Liver (tissue), 9 donors: ENCODE results near the gene BAIAP3. TPM values are rescaled to one million over a fixed set of nuclear protein-coding genes. Genes with fewer than 3 reads are reported as not detected.

Experiments used
- DNase-seq: peaks from one replicate; pipeline ENCODE4 v3.0.0-alpha.2; 2017; ENCODE audit warnings: low spot score
- H3K27ac ChIP-seq, 2 donors: one replicate each; pipeline ENCODE4 v1.7.0; 2013; ENCODE audit warnings: inconsistent platforms in 2 of 2, low read length in 2 of 2, control low read depth in 1 of 2, low read depth in 1 of 2, mild to moderate bottlenecking in 1 of 2
- H3K27me3 ChIP-seq, 4 donors: one replicate each; pipeline versions ENCODE4 v1.6.1 to v1.7.0; 2013; ENCODE audit warnings: low read length in 3 of 4, inconsistent platforms in 1 of 4, mild to moderate bottlenecking in 1 of 4, moderate library complexity in 1 of 4; ENCODE audit not compliant: control insufficient read depth in 4 of 4, insufficient read depth in 4 of 4
- H3K36me3 ChIP-seq, 4 donors: one replicate each; pipeline versions ENCODE4 v1.6.1 to v1.7.0; 2013; ENCODE audit warnings: low read length in 3 of 4, mild to moderate bottlenecking in 3 of 4, low read depth in 1 of 4, moderate library complexity in 1 of 4; ENCODE audit not compliant: control insufficient read depth in 4 of 4, insufficient read depth in 3 of 4
- H3K4me1 ChIP-seq, 4 donors: one replicate each; pipeline versions ENCODE4 v1.6.1 to v1.7.0; 2013; ENCODE audit warnings: low read length in 3 of 4, mild to moderate bottlenecking in 3 of 4, moderate library complexity in 1 of 4; ENCODE audit not compliant: control insufficient read depth in 4 of 4, insufficient read depth in 4 of 4
- H3K4me3 ChIP-seq, 3 donors: one replicate each; pipeline versions ENCODE4 v1.6.1 to v1.7.0; 2013; ENCODE audit warnings: low read length in 3 of 3, control low read depth in 1 of 3, low read depth in 1 of 3, mild to moderate bottlenecking in 1 of 3
- H3K9ac ChIP-seq, 2 donors: one replicate each; pipeline ENCODE4 v1.7.0; 2013; ENCODE audit warnings: low read length in 2 of 2, mild to moderate bottlenecking in 2 of 2, moderate library complexity in 2 of 2, control low read depth in 1 of 2, low read depth in 1 of 2
- H3K9me3 ChIP-seq, 4 donors: one replicate each; pipeline versions ENCODE4 v1.6.1 to v1.7.0; 2013; ENCODE audit warnings: low read length in 3 of 4; ENCODE audit not compliant: control insufficient read depth in 4 of 4
- CTCF ChIP-seq: fragments of 150-350 bp; IDR thresholded peaks from 2 replicates; pipeline ENCODE4 v1.5.1; 2017; ENCODE audit warnings: improper control_type of control experiment, low read depth, low read length; ENCODE audit not compliant: missing input control
- EGR1 ChIP-seq, 2 donors: IDR thresholded peaks; 2 replicates each; pipeline ENCODE4 v1.6.1; 2016 to 2018; ENCODE audit warnings: antibody characterized with exemption in 2 of 2, low read depth in 2 of 2
- FOXA1 ChIP-seq: IDR thresholded peaks from 2 replicates; pipeline ENCODE4 v1.6.1; 2016; ENCODE audit warnings: antibody characterized with exemption
- FOXA2 ChIP-seq: IDR thresholded peaks from 2 replicates; pipeline ENCODE4 v1.6.1; 2016; ENCODE audit warnings: antibody characterized with exemption
- GABPA ChIP-seq, 2 donors: IDR thresholded peaks in 1 of 2; conservative IDR thresholded peaks in 1 of 2; 2 replicates each; pipeline ENCODE4 v1.6.1; 2016; ENCODE audit warnings: antibody characterized with exemption in 2 of 2, mild to moderate bottlenecking in 1 of 2, moderate library complexity in 1 of 2
- HNF4A ChIP-seq, 2 donors: conservative IDR thresholded peaks; 2 replicates each; pipeline ENCODE4 v1.6.1; 2016; ENCODE audit warnings: antibody characterized with exemption in 2 of 2, mild to moderate bottlenecking in 2 of 2
- HNF4G ChIP-seq: IDR thresholded peaks from 2 replicates; pipeline ENCODE4 v1.6.1; 2016; ENCODE audit warnings: antibody characterized with exemption
- MAX ChIP-seq: IDR thresholded peaks from 2 replicates; pipeline ENCODE4 v1.6.1; 2016; ENCODE audit warnings: antibody characterized with exemption
- NR2F2 ChIP-seq: IDR thresholded peaks from 2 replicates; pipeline ENCODE4 v1.6.1; 2016; ENCODE audit warnings: antibody characterized with exemption
- RAD21 ChIP-seq, 2 donors: IDR thresholded peaks; 2 replicates each; pipeline ENCODE4 v1.6.1; 2016; ENCODE audit warnings: antibody characterized with exemption in 2 of 2, mild to moderate bottlenecking in 2 of 2
- REST ChIP-seq: IDR thresholded peaks from 2 replicates; pipeline ENCODE4 v1.6.1; 2016; ENCODE audit warnings: antibody characterized with exemption, mild to moderate bottlenecking
- SP1 ChIP-seq: IDR thresholded peaks from 2 replicates; pipeline ENCODE4 v1.6.1; 2018; ENCODE audit warnings: antibody characterized with exemption, mild to moderate bottlenecking
- TAF1 ChIP-seq: conservative IDR thresholded peaks from 2 replicates; pipeline ENCODE4 v1.6.1; 2016; ENCODE audit warnings: antibody characterized with exemption, mild to moderate bottlenecking
- WGBS: extraction: QIAGEN DNeasy Blood & Tissue Kit; methylation state at CpG from one replicate; pipeline ENCODE4 v1.1.7; 2013; 5-methylcytosine and 5-hydroxymethylcytosine counted together
- polyA plus RNA-seq, 2 donors: library from polyadenylated mRNA; stranded (reverse) in 1 of 2; unstranded in 1 of 2; fragments of 200-250 nt in 1 of 2; fragments of >200 nt in 1 of 2; fragmentation: Nextera tagmentation in 1 of 2; extraction: Ambion mirVana in 1 of 2; gene quantifications; one replicate each; pipeline versions ENCODE4 v1.2.1 to v1.2.3, GENCODE V29; 2013 to 2015
- total RNA-seq, 2 donors: library from RNA; depleted of rRNA; stranded (reverse); fragments of >200 nt; gene quantifications; one replicate each; pipeline ENCODE4 v1.2.3, GENCODE V29; 2014
- donor health status: healthy.
- donor health status: healthy.
- donor health status: healthy.
- donor health status: healthy.
- donor health status: healthy.

The BAIAP3 gene
- total and polyA plus RNA-seq, 4 donors = 1.6 to 3.8 (median 2.6) TPM

GRCh38 chr16:1301562-1301961, 31.9 kb upstream of the BAIAP3 start:
- H3K4me1 ChIP-seq = peaks cover 5 to 35% (median 25%) of the 10 kb centered on the region in 4 donors
- no peak overlapping the region for H3K27ac ChIP-seq
- H3K9ac ChIP-seq = no peak overlapping the region
- no peaks in the 10 kb centered on the region for H3K36me3 ChIP-seq
- no peak overlapping the region for H3K4me3 ChIP-seq
- H3K9me3 ChIP-seq = no peaks in the 10 kb centered on the region
- TF ChIP-seq GABPA (IDR thresholded peaks at IDR 0.05 in 1 of 2, conservative IDR thresholded peaks at IDR 0.05 in 1 of 2) = no peak
- no peak for TF ChIP-seq TAF1
- TF ChIP-seq HNF4A (conservative IDR thresholded peaks at IDR 0.05) = no peak
- no peak for TF ChIP-seq REST
- TF ChIP-seq MAX = no peak
- TF ChIP-seq RAD21 (IDR thresholded peaks at IDR 0.05) = no peak
- TF ChIP-seq HNF4G = no peak
- TF ChIP-seq FOXA2 = no peak
- TF ChIP-seq CTCF = no peak
- TF ChIP-seq SP1 = no peak
- no peak for TF ChIP-seq FOXA1
- no peaks in the 10 kb centered on the region for H3K27me3 ChIP-seq
- 86% methylated on average over 12 of the region's 12 CpGs for WGBS
- no peak for DNase-seq

- no peaks in the 10 kb centered on the region for H3K36me3 ChIP-seq
- H3K27me3 ChIP-seq = no peaks in the 10 kb centered on the region
- H3K4me1 ChIP-seq = peaks cover under 1 to 18% (median 10%) of the 10 kb centered on the region in 4 donors
- 82% methylated on average over 12 of the region's 12 CpGs for WGBS
- H3K4me3 ChIP-seq = no peak overlapping the region
- no peak for TF ChIP-seq GABPA (IDR thresholded peaks at IDR 0.05 in 1 of 2, conservative IDR thresholded peaks at IDR 0.05 in 1 of 2)
- no peak for TF ChIP-seq NR2F2
- no peak for TF ChIP-seq HNF4A (conservative IDR thresholded peaks at IDR 0.05)
- no peak for TF ChIP-seq HNF4G
- TF ChIP-seq EGR1 (IDR thresholded peaks at IDR 0.05; ENCODE audit: low read depth in 2 of 2) = no peak
- TF ChIP-seq MAX = no peak
- TF ChIP-seq CTCF = no peak
- no peak overlapping the region for H3K9ac ChIP-seq
- DNase-seq = no peak
- H3K27ac ChIP-seq = no peak overlapping the region
- H3K9me3 ChIP-seq = no peaks in the 10 kb centered on the region
Observed at GRCh38 chr16:1305823-1306222, 27.6 kb upstream of the BAIAP3 start.
